Measurements from ENCODE around the gene CFAP97.

GRCh38 chr4:185213877-185214276, 10.1 kb upstream of the CFAP97 start:
- TF ChIP-seq CTCF (IDR thresholded peaks at IDR 0.05) = no peak
- TF ChIP-seq EZH2 (IDR thresholded peaks at IDR 0.05; ENCODE audit: borderline replicate concordance, insufficient read depth, low read depth, low read length, poor library complexity, severe bottlenecking) = no peak
